GM23338 (cell line): ENCODE results near the gene HES3. TPM values are rescaled to one million over a fixed set of nuclear protein-coding genes. Genes with fewer than 3 reads are reported as not detected.

ENCODE experiments used
- ATAC-seq: fragments of 200-7000 bp; cut with Tn5 transposase; 3 replicates; pipeline ENCODE4 v1.9.1; 2020
- DNase-seq: peaks from one replicate; pipeline ENCODE4 v3.0.0-alpha.2; 2015; ENCODE audit warnings: low spot score
- H2AFZ ChIP-seq: fragments of 200-600 bp; sonication (generic); 2 replicates; pipeline ENCODE4 v1.8.0; 2016; ENCODE audit warnings: antibody characterized with exemption, mild to moderate bottlenecking, moderate library complexity
- H3F3A ChIP-seq: fragments of 200-600 bp; sonication (generic); replicated peaks from 2 replicates; pipeline ENCODE4 v1.8.0; 2017; ENCODE audit warnings: antibody characterized with exemption, mixed run types, low read depth
- H3K27ac ChIP-seq: fragments of 200-600 bp; sonication (generic); 2 replicates; pipeline ENCODE4 v1.6.1; 2016; ENCODE audit warnings: low read depth
- H3K27me3 ChIP-seq: fragments of 200-600 bp; sonication (generic); 2 replicates; pipeline ENCODE4 v1.8.0; 2016; ENCODE audit warnings: mild to moderate bottlenecking, mixed run types, moderate library complexity; ENCODE audit not compliant: insufficient read depth
- H3K36me3 ChIP-seq: fragments of 200-600 bp; sonication (generic); 2 replicates; pipeline ENCODE4 v1.8.0; 2016; ENCODE audit warnings: mild to moderate bottlenecking; ENCODE audit not compliant: insufficient read depth
- H3K4me1 ChIP-seq: fragments of 200-600 bp; sonication (generic); 2 replicates; pipeline ENCODE4 v1.8.0; 2016; ENCODE audit warnings: mild to moderate bottlenecking, moderate library complexity; ENCODE audit not compliant: insufficient read depth
- H3K4me2 ChIP-seq: fragments of 200-600 bp; sonication (generic); 2 replicates; pipeline ENCODE4 v1.7.1; 2017; ENCODE audit warnings: mixed run types
- H3K4me3 ChIP-seq: fragments of 200-600 bp; sonication (generic); 2 replicates; pipeline ENCODE4 v1.6.1; 2016; ENCODE audit warnings: mixed run types
- H3K79me2 ChIP-seq: fragments of 200-600 bp; sonication (generic); replicated peaks from 2 replicates; pipeline ENCODE4 v1.8.0; 2017; ENCODE audit warnings: mild to moderate bottlenecking; ENCODE audit not compliant: insufficient read depth
- H3K9me2 ChIP-seq: fragments of 200-600 bp; sonication (generic); 2 replicates; pipeline ENCODE4 v1.8.0; 2017; ENCODE audit not compliant: insufficient read depth
- H4K20me1 ChIP-seq: fragments of 200-600 bp; sonication (generic); replicated peaks from 2 replicates; pipeline ENCODE4 v1.8.0; 2017; ENCODE audit warnings: mild to moderate bottlenecking; ENCODE audit not compliant: insufficient read depth
- H3K27ac Mint-ChIP-seq: 2 replicates; pipeline ENCODE4 v1.8.0; 2020; ENCODE audit warnings: inconsistent platforms, mild to moderate bottlenecking, moderate library complexity, mixed read lengths
- H3K27me3 Mint-ChIP-seq: 3 replicates; pipeline ENCODE4 v1.8.0; 2022; ENCODE audit warnings: low read depth, mild to moderate bottlenecking, moderate library complexity, mixed read lengths, inconsistent platforms; ENCODE audit not compliant: insufficient read depth, poor library complexity
- H3K36me3 Mint-ChIP-seq: 3 replicates; pipeline ENCODE4 v1.8.0; 2021; ENCODE audit warnings: low read depth, mild to moderate bottlenecking, inconsistent platforms, moderate library complexity, mixed read lengths
- H3K4me1 Mint-ChIP-seq: 3 replicates; pipeline ENCODE4 v1.8.0; 2020; ENCODE audit warnings: mild to moderate bottlenecking, inconsistent platforms, mixed read lengths
- H3K4me3 Mint-ChIP-seq: 3 replicates; pipeline ENCODE4 v1.8.0; 2021; ENCODE audit warnings: moderate library complexity, mild to moderate bottlenecking, inconsistent platforms, mixed read lengths
- H3K9me3 Mint-ChIP-seq: 3 replicates; pipeline ENCODE4 v1.8.0; 2020; ENCODE audit warnings: moderate library complexity, mild to moderate bottlenecking, inconsistent platforms, mixed read lengths
- CREB1 ChIP-seq: fragments of 250-450 bp; sonication (Bioruptor Pico); IDR thresholded peaks from 2 replicates; pipeline ENCODE4 v1.5.0; 2020; ENCODE audit warnings: low read depth, mild to moderate bottlenecking, moderate library complexity
- CTCF ChIP-seq, 2 experiments: fragments of 200-600 bp in 1 of 2; sonication (generic) in 1 of 2; conservative IDR thresholded peaks; 2 replicates each; pipeline versions ENCODE4 v1.5.1 to v1.6.1; 2016 to 2017; ENCODE audit warnings: antibody characterized with exemption in 2 of 2, low read depth in 2 of 2, mild to moderate bottlenecking in 2 of 2, moderate library complexity in 1 of 2
- ETS1 ChIP-seq: IDR thresholded peaks from 2 replicates; pipeline ENCODE4 v1.6.1; 2016; ENCODE audit warnings: antibody characterized with exemption
- EZH2 ChIP-seq: fragments of 200-600 bp; sonication (generic); IDR thresholded peaks from one replicate; pipeline ENCODE4 v1.8.0; 2017; ENCODE audit warnings: antibody characterized with exemption, mild to moderate bottlenecking, low read depth; ENCODE audit not compliant: unreplicated experiment
- JUNB ChIP-seq: IDR thresholded peaks from one replicate; pipeline ENCODE4 v1.6.1; 2016; ENCODE audit warnings: antibody characterized with exemption; ENCODE audit not compliant: unreplicated experiment
- polyA plus RNA-seq: library from polyadenylated mRNA; unstranded; fragments of >200 nt; fragmentation: Nextera tagmentation; extraction: Ambion mirVana; gene quantifications from 2 replicates; pipeline ENCODE4 v1.2.1, GENCODE V29; 2016
- total RNA-seq: library from RNA; depleted of rRNA; stranded (reverse); fragments of >200 nt; shearing (Covaris generic); gene quantifications from 2 replicates; pipeline ENCODE4 v1.2.3, GENCODE V29; 2014

HES3 gene
- total and polyA plus RNA-seq, 2 experiments from 2014 or later: 7.1 to 50.4 TPM

- DNase-seq (peak; percentile 64), ATAC-seq (no peak)
- Mint-ChIP-seq H3K27me3 (peaks cover 42% of the 10 kb centered on the region), H3K4me1 (peaks cover 51% of the 10 kb centered on the region), H3K4me3 (peak overlapping the region; percentile 82), H3K36me3 (no peaks in the 10 kb centered on the region), H3K27ac (no peak overlapping the region), H3K9me3 (no peaks in the 10 kb centered on the region)
- H3F3A ChIP-seq: peaks cover 28% of the 10 kb centered on the region
- H3K4me3 ChIP-seq: peak overlapping the region; percentile 83
- H3K27ac ChIP-seq: no peak overlapping the region
- peaks cover 43% of the 10 kb centered on the region for H3K4me1 ChIP-seq
- no peaks in the 10 kb centered on the region for H3K36me3 ChIP-seq
- TF ChIP-seq JUNB (no peak), EZH2 (peak; percentile 38)
- peaks cover 38% of the 10 kb centered on the region for H3K27me3 ChIP-seq
- H3K79me2 ChIP-seq: no peaks in the 10 kb centered on the region
- H3K9me2 ChIP-seq: no peaks in the 10 kb centered on the region
- H3K4me2 ChIP-seq: peak overlapping the region; percentile 98
- H2AFZ ChIP-seq: no peak overlapping the region
- peaks cover 6% of the 10 kb centered on the region; the same call in 1 of the 2 replicates for H4K20me1 ChIP-seq
Observed at GRCh38 chr1:6243053-6243834, 735 bp upstream of the HES3 start.

GRCh38 chr1:6244401-6245049, 546 bp downstream of the HES3 start:
- H3K4me1 ChIP-seq: peaks cover 39% of the 10 kb centered on the region
- no peak overlapping the region for H3K27ac ChIP-seq
- H3K4me2 ChIP-seq: peak overlapping the region; percentile 98
- H3K9me2 ChIP-seq: no peaks in the 10 kb centered on the region
- peaks cover 50% of the 10 kb centered on the region for H3K27me3 ChIP-seq
- peak overlapping the region; percentile 82 for H3K4me3 Mint-ChIP-seq
- H3K4me1 Mint-ChIP-seq: peaks cover 39% of the 10 kb centered on the region
- no peak overlapping the region for H3K27ac Mint-ChIP-seq
- DNase-seq (no peak), ATAC-seq (no peak)
- no peaks in the 10 kb centered on the region for H3K36me3 Mint-ChIP-seq
- H3K4me3 ChIP-seq: peak overlapping the region; percentile 83
- peaks cover 25% of the 10 kb centered on the region for H3F3A ChIP-seq
- no peaks in the 10 kb centered on the region for H3K79me2 ChIP-seq
- peaks cover 6% of the 10 kb centered on the region; the same call in 1 of the 2 replicates for H4K20me1 ChIP-seq
- H3K27me3 Mint-ChIP-seq: peaks cover 44% of the 10 kb centered on the region
- TF ChIP-seq ETS1: no peak
- 0 out of 4 replicates have a peak, but pooled peaks of 1 of the 2 experiments have one; percentile 1 for TF ChIP-seq CTCF (conservative IDR thresholded peaks at IDR 0.05; ENCODE audit: low read depth in 2 of 2)
- no peak for TF ChIP-seq CREB1
- H3K9me3 Mint-ChIP-seq: no peaks in the 10 kb centered on the region
- H3K36me3 ChIP-seq: no peaks in the 10 kb centered on the region
- no peak overlapping the region for H2AFZ ChIP-seq
